ENCODE data around the gene GLT6D1.
"Not testable (repeated sequence)": the region's sequence is repeated elsewhere in the genome, so short reads cannot be mapped to it uniquely, and the experiment has no call there.

The GLT6D1 gene

DNA sequence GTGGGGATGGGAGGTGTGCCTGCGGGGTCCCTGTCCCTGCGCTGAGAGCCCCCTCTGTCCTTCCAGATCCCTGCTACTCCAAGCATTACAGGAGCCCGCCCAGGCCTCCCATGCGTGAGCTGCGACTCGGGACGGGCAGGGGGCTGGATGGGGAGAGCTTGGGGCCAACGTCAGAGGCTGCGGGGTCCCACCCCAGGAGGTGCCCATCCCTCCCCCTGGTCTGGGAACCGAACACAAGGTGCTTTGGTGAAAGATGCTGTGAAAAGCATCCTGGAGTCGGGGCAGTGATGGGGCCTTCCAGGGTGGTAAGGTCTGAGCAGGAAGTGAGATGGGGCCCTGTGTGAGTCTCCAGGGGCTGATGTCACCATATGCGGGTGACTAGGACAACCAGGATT lies 26.5 kb upstream of the GLT6D1 start:
- DNase-seq (ENCODE audit: low read depth in 3 of 3, low spot score in 1 of 3), result no peak

DNA sequence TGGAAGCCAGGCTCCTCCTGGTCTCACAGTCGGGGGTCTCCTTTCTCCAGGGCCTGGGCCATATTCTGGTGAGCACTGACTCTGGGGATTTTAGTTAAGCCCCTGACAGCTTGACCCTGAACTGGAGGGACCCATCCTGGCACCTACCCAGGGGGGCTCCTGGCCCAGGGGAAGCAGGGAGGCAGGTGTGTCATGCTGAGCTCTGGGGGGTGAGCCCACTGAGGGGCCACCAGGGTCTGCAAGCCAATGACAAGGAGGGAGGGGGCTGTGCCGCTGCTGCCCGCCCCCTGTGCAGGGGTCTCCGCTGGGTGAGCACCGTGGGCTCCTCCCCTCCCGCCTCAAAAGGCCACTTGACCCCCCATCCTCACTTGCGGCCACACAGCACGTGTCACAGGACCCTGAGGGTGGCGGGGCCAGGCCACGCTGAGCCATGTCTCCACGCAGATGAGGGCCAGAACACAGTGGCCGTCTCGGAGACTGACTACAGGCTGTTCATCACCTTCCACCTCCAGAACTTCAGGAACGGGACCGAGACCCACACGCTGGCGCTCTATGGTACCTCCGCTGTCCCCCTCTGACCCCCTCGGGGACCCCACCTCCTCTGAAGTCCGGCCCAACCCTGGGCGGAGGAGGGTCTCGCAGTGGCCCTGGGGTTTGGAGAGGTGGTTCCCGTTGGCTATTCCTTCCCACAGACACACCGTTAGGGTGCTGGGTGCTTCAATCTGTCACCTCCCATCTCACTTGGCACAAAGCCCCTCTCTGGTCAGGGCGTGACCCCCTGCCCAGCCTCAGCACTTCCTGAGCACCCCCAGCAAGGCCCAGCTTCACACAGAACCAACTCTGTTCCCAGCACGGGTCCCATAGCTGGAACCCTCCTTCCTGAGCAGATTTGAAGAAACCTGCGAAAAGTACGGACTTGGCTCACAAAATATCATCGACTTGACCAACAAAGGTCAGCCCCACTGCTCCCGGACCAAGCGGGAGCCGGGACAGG lies 25.8 kb upstream of the GLT6D1 start:
- DNase-seq (ENCODE audit: low read depth in 3 of 3, low spot score in 1 of 3), result no peak

DNA sequence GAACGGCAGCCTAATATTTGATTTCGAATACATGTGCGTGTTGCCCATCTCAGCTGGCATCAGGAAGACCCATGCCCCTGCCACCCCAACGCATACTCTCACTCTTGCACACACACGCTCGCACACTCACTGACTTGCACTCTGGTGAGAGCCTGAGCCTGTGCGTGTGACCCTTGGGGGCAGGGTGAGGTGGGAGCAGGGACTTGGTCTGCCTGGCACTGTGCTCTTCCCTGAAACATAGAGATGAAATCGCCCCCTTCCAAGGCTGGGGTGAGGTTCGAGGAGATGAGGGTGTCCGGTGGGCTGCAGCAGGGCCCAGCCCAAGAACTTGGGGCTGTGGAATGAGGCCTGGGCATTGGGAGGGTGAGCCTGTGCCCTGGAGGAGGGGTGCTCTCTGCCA lies 24.9 kb upstream of the GLT6D1 start:
- DNase-seq (ENCODE audit: low read depth in 3 of 3, low spot score in 1 of 3), result no peak

DNA sequence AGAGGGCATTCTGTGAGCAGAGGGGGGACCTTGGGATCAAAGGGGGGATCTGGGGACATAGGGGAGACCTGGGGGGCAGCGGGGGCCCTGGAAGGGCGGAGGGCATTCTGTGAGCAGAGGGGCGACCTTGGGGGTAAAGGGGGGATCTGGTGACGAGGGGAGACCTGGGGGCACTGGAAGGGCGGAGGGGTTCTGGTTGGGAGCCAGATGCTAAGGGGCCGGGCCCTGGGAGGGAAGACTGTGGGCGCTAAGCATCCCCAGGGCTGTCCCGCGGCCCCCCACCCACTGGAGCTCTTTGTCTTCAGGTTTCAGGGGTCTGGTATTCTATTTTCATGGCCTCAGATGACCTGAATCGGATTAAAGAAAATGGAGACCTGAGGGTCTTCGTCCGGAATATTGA lies 24.5 kb upstream of the GLT6D1 start:
- no peak for DNase-seq (ENCODE audit: low read depth in 3 of 3, low spot score in 1 of 3)

DNA sequence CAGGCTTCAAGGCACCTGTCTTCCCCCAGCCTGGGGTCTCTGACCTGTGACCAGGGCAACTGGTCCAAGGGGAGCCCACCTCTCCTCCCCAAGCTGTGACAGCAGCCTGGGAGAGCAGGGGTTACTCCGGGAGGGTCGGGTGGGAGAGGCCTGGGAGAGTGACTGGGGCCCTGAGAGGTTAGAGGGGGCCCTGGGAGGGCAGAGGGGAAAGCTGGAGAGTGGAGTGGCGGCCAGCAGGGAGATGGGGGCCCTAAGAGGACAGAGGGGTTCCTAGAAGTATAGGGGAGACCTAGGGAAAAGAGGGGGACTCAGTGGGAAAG lies 24.1 kb upstream of the GLT6D1 start:
- DNase-seq (ENCODE audit: low read depth in 3 of 3, low spot score in 1 of 3), result no peak

DNA sequence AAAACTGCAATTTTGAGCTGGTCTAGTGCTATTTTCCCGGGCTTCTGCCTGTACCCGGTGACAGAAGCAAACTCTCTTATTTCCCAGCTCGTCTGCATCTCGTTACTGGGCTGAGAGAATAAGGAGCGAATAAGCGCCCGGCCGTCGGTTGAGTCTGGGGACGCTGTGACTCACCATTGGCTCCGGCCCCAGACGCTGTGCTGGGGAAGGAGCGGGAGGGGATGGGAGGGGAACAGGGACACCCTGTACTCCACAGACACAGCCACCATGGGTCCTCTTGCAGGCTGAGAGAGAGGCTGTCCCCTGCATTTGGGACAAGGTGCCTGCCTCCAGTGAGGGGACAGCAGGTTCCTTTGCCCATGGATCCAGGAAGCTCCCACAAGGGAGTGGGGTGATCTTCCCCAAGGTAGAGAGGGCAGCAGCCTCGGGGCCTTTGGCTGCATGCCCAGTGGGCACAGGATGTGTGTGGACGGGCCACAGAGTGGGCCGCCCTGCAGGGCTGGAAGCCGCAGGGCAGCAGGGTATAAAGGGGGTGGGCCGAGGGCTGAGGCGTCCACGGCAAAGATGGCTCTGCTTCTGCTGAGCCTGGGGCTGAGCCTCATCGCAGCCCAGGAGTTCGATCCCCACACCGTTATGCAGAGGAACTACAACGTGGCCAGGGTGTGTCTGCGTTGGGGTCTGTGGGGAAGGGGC lies 23.6 kb upstream of the GLT6D1 start, which contains the start of gene LCN9:
TSS of gene LCN9 (plus strand) at position 552 of the 693 bp plus-strand sequence. CDS start at position 565, 13 bp downstream.
- no peak for DNase-seq (ENCODE audit: low read depth in 3 of 3, low spot score in 1 of 3)

DNA sequence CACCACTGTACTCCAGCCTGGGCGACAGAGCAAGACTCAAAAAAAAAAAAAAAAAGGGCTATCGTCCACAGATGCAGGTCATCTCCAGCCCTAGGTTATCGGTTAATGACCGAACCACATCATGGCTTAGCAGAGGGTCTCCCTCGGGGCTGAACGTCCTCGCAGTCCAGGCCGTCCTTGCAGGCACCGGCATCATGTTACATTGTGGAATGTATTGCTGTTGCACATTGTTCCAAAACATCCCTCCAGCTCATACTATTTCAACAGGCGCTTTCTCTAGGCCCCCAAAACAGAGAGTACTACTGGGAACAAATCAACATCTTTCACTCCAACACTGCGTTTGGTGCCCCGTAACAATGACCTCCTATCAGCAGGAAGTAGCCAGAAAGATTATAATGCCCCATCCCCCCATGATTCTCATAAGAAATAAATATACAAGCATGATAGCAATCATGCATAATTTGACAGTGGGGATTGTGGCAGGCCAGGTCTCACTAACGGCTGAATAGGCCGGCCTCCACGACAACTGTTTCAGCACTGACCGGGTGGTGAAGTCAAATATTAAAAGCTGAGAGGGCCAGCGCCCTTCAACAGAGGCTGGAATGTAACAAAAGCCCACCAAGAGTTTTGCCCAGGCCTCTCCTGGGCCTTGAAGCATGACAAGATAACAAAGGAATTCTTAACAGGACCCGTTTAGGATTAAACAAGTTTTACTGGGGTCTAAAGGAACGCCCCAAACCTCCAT lies 22.6 kb upstream of the GLT6D1 start:
- DNase-seq (ENCODE audit: low read depth in 3 of 3, low spot score in 1 of 3), result no peak

DNA sequence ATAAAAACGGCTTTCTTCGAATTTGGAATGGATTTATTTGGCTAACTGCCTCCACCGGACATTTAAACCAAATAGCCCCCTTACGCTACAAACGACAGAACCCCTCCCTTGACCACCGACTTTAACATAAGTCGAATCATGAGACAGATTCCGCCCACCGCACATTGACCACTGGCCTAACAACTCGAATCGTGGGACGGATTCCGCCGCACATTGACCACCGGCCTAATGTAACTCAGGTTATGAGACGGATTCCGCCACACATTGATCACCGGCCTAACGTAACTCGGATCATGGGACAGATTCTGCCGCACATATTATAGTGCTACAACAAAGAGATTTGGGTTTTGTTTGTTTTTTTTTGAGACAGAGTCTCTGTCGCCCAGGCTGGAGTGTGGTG lies 21.1 kb upstream of the GLT6D1 start:
- no peak for DNase-seq (ENCODE audit: low read depth in 3 of 3, low spot score in 1 of 3)

DNA sequence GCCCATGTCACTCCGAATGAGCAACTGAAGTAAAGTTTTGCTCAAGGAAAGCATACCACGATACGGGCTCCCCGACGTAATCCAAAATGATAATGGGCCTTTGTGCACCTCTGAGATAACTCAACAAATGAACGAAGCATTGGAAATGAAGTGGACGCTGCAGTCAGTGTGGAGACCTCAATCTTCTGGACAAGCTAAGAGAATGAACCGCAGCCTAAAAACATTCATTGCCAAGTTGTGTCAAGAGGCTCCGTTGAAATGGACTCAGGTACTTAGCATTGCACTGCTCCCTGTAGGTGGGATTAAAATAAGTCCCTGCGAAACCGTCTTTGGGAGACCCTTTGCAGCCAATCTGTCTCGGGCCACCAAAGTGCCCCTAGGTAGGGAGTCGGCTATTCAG lies 19.9 kb upstream of the GLT6D1 start:
- no peak for DNase-seq (ENCODE audit: low read depth in 3 of 3, low spot score in 1 of 3)

DNA sequence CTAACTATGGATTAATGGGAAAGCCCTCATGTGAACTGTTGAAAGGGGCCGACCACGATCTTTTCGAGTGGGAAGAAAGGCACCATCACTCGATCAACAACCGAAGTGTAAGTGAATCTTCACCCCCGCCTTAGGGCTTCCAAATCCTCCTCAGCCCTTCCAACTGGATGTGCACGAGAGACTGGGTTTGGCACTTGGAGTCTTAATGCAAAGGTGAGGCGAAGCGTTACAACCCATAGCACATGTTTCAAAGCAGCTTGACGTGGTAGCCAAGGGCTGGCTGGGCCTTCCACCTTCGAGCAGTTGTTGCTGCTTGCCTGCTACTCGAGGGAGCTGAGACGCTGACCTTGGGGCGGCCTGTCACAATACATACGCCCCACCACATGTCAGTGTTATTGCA lies 18.1 kb upstream of the GLT6D1 start:
- DNase-seq (ENCODE audit: low read depth in 3 of 3, low spot score in 1 of 3), result no peak

DNA sequence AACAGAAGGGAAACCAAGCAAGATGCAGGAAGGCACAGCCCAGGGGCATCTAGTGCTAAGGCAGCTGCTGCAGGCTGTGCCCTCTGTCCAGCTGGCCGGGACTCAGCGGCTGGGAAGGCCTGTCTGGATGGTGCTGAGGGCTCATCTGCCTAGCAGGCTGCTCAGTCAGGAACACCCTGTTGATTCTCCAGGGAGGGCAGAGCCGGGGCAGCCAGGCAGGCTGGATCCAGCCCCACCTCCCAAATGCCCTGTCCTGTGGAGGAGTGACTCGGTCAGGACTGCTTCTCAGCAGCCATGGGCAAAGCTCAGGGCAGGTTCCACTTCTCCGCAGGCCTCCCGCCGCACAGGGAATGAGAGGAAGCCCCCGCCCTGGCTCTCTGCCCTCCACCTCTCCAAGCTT lies 16.0 kb upstream of the GLT6D1 start:
- no peak for DNase-seq (ENCODE audit: low read depth in 3 of 3, low spot score in 1 of 3)

DNA sequence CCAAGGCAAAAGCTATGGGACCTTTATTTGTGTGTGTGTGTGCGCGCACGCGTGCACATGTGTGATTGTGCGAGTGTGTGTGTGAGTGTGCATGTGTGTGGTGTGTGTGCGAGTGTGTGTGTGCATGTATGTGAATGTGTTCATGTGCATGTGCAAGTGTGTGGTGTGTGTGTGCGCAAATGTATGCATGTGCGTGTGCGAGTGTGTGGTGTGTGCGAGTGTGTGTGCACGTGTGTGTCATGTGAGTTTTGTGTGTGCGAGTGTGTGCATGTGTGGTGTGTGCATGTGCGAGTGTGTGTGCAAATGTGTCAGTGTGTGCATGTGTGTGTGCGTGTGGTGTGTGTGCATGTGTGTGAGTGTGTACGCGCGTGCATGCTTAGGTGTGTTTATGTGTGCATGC lies 11.1 kb upstream of the GLT6D1 start:
- no peak for DNase-seq (ENCODE audit: low read depth in 3 of 3, low spot score in 1 of 3)

DNA sequence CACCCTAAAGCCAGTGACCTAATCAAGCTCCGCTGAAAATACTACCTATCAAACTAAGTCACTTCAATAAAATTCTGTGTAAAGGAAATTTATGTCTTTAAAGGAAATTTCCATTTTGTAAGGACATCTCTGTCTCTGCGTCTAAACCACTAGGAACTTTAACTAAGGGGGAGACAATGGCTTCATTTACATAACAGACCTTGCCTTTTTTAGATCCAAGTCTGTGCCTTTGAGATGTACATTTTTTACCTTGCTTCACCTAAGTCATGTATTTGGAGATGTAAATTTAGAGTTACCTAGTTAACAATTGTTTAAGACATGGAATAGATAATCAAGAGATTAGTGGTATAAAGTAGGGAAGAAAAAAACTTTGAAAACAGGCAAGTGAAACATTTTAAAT lies 10.2 kb upstream of the GLT6D1 start:
- no peak for DNase-seq (ENCODE audit: low read depth in 3 of 3, low spot score in 1 of 3)

DNA sequence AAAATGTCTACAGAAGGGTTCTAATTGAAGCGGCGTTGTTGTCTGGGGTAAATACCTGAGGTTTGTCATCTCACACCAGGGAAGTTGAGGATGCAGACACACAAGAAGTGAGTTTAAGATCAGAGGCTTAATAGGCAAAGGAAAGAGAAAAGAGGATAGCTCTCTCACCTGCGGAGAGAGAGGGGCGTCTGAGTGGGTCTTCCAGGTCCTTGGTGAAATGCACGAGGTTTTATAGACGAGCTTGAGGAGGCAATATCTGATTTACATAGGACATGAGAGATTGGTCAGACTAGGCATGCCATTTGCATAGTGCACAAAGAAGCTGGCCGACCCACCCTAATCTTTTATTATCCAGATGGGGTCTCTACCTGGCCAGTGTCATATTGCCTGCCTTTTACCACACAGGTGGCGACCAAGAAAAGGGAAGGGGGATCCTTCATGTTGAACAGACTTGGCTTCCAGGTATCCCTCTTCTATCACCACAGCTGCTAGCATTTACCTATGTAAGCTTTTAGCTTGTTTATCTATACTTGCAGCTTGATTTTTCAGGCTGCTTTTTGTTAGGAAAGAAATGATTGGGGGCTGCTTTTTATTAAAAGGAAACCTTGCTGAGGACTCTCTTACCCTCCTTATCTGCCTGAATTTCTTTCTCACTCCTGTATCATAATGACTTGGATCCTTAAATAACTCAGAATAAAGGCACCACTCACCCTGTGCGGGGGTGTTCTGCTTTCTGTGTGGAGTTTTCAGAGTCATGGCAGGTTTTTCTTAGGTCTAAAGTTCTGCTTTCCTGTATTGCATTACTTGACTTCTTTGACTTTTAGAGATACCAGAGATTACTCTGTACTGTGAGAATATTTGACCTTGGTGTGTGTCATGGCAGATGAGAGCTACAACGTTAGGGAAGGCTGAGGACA lies 9.4 kb upstream of the GLT6D1 start:
- no peak for DNase-seq (ENCODE audit: low read depth in 3 of 3, low spot score in 1 of 3)

DNA sequence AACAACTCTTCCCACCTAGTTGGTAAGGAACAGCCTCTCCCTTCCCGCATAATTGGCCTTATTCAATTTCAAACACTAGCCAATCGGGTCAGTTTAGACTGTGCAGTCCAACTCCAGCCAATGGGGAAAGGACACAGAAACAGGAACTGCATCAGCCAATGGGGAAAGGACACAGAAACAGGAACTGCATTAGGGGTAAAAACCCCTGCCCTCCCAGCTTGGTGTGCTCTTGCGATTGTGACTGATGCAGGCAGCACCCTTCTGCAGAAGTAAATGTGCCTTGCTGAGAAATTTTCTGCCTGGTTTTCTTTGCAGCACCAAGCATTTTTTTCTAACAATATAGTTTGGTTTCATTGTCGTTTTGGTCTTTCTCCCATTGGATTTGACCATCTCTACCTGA lies 8.5 kb upstream of the GLT6D1 start:
- no peak for DNase-seq (ENCODE audit: low read depth in 3 of 3, low spot score in 1 of 3)

DNA sequence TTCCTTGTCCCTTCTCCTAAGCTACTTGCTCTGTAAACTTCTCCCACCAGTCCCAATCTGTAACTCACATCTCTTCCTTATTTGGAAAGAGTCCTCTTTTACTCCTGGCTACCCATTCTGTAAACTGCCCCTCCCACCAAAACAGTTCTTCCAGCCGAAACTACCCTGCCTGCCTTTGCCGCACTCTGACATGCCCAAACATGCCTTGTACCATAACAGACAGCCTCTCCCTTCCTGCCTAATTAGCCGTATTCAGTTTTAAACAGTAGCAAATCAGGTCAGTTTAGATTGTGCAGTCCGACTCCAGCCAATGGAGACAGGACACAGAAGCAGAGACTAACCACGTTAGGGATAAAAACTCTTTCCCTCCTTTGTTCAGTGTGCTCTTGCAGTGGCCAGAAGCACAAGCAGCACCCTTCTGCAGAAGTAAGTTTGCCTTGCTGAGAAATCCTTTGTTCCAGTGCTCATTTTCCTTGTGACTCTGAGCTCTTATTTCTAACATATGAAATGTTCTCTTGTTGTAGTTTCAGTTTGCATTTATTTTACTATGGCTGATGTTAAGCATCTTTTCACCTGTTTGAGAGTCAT lies 5.4 kb upstream of the GLT6D1 start:
- DNase-seq (ENCODE audit: low read depth in 3 of 3, low spot score in 1 of 3), result no peak

DNA sequence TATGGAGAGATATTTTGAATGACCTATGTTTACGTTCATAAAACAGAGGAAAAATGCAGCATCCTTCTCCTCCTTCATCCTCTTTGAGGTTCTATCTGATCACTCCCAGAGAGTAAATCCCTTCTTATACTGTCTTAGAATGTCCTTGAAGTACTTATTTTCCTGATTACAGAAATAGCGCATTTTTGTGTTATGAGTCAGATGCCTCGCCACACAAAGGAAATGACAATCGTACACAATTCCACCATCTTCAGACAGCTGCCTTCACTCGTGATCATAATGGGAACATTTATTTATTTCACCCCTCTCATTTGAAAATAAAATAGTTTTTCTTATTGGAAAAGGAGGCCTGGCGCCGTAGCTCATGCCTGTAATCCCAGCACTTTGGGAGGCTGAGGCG lies 2.4 kb upstream of the GLT6D1 start:
- no peak for DNase-seq (ENCODE audit: low read depth in 3 of 3, low spot score in 1 of 3)

DNA sequence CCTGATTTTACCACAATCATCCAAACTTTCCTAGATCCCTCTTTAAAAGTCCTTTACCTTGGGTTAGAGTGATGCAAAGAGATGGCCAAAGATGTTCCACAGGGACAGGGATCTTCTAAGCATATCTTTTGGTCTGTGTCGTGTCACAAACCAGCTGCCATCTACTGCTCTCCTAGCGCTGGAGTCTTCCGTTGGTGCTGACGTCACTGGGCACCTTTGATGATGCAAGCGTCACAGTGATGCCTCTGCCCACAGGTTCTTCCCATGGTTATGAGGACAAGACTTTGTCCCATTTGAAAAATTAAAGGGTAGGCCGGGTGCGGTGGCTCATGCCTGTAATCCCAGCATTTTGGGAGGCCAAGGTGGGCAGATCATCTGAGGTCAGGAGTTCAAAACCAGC lies 1.7 kb upstream of the GLT6D1 start:
- DNase-seq (ENCODE audit: low read depth in 3 of 3, low spot score in 1 of 3), result no peak

DNA sequence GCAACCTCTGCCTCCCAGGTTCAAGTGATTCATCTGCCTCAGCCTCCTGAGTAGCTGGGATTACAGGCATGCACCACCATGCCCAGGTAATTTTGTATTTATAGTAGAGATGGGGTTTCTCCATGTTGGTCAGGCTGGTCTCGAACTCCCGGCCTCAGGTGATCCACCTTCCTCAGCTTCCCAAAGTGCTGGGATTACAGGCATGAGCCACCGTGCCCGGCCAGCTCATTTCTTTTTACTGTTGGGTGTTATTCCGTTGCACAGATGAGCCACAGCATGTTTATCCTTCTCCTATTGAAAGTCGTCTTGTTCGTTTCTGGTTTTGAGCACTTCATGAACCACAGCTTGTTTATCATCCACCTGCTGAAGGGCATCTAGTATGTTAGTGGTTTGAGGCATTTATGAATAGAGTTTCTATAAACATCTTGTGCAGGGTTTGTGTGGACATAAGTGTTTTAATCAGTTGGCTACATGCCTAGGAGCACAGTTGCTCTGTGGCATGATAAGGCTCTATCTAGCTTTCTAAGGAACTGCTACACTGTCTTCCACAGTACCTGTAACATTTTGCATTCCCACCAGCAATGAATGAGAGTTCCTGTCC lies 2.3 kb downstream of the GLT6D1 start:
- not testable (repeated sequence) for DNase-seq (ENCODE audit: low read depth in 3 of 3, low spot score in 1 of 3)

DNA sequence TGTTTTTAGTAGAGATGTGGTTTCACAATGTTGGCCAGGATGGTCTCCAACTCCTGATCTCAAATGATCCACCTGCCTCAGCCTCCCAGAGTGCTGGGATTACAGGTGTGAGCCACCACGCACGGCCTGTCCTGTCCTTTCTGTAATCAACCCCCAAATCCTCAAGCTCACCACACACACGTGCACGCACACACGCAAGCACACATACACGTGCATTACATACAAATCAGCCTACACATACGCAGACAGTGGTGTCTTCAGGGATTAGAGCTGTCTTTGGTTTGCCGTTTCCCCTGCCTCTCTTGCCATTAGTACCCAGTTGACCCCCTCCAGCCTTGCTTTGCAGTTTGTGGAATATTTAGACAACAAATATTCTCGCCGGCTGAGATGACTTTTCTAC lies 6.5 kb downstream of the GLT6D1 start:
- DNase-seq (ENCODE audit: low read depth in 3 of 3, low spot score in 1 of 3), result no peak

All from stimulated activated CD4-positive, alpha-beta T cell treated with anti-CD3 and anti-CD28 coated beads, TNF-alpha, amount 100 ng/mL, for 1 hour (primary cell).